PC-9 (cell line): ENCODE data around the gene WTIP.

ENCODE experiments used
- EZH2 ChIP-seq: fragments of 200-600 bp; sonication (generic); IDR thresholded peaks from 2 replicates; pipeline ENCODE4 v1.8.0; 2017; ENCODE audit warnings: antibody characterized with exemption, low read depth
- TF ChIP-seq, protein P1 (sequence below): fragments of 200-600 bp; sonication (generic); conservative IDR thresholded peaks from 2 replicates; pipeline ENCODE4 v1.6.1; 2017; ENCODE audit warnings: mixed run types, antibody characterized with exemption, mild to moderate bottlenecking, moderate library complexity

DNA sequence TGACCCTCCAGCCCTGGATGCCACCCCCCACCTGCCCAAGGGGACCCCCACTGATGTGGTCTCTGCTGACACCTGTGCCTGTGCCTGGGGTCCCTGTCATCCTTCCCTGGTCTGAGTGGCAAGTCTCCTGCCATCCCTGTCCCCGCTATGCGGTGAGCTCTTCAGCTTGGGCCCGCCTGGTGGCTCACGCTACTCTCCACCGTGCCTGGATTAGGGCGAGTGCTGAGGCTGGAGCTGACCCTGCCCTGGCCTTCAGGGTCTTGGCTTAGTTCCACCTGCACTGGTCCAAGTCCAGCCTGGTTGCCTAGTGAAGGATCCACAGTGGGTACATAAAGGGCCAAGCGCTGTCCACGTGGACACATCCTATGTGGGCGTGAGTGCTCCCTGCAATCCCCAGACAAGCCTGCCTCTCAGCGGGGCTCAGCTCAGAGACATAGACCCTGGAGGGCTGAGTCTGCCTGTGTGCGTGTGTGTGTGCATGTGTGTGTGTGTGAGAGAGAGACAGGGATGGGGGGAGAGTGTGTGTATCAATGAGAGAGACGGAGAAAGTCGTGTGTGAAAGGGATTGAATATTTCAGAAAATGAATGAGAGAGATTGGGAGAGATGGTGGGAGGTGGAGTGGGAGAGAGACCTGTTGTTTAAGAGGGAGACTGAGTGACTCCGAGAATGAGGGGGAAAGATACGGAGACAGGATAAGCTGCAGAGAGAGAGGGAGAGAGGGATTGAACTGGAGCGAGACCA lies 22.1 kb downstream of the WTIP start:
- TF ChIP-seq, protein P1, sequence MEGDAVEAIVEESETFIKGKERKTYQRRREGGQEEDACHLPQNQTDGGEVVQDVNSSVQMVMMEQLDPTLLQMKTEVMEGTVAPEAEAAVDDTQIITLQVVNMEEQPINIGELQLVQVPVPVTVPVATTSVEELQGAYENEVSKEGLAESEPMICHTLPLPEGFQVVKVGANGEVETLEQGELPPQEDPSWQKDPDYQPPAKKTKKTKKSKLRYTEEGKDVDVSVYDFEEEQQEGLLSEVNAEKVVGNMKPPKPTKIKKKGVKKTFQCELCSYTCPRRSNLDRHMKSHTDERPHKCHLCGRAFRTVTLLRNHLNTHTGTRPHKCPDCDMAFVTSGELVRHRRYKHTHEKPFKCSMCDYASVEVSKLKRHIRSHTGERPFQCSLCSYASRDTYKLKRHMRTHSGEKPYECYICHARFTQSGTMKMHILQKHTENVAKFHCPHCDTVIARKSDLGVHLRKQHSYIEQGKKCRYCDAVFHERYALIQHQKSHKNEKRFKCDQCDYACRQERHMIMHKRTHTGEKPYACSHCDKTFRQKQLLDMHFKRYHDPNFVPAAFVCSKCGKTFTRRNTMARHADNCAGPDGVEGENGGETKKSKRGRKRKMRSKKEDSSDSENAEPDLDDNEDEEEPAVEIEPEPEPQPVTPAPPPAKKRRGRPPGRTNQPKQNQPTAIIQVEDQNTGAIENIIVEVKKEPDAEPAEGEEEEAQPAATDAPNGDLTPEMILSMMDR, result no peak
- no peak for TF ChIP-seq EZH2
